A673 (cell line): ENCODE data around the gene USP31.

Experiments used
- CTCF ChIP-seq: fragments of 300-800, 200-600 bp; sonication (generic); conservative IDR thresholded peaks from 2 replicates; pipeline ENCODE4 v1.5.1; 2017; ENCODE audit warnings: low read depth, mild to moderate bottlenecking, antibody characterized with exemption, low read length, moderate library complexity, mixed read lengths
- EZH2 ChIP-seq: fragments of 200-600 bp; sonication (generic); IDR thresholded peaks from 2 replicates; pipeline ENCODE4 v1.6.1; 2017; ENCODE audit warnings: borderline replicate concordance, low read depth, mild to moderate bottlenecking, mixed read lengths, antibody characterized with exemption, low read length; ENCODE audit not compliant: poor library complexity, severe bottlenecking

DNA sequence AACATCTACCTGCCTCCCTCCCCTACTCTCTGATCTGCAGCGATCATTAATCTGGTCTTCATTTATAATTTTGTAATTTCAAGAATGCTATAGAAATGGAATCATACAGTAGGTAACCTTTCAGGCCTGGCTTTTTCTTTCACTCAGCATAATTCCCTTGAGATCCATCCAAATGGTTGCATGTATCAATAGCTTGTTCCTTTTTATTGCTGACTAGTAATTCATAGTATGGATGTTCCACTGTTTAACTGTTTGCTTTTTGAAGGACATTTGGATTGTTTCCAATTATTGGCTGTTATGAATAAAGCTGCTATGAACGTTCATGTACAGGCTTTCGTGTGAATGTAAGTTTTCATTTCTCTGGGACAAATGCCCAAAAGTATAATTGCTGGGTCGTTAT lies 125.2 kb downstream of the USP31 start:
- TF ChIP-seq CTCF (no peak), EZH2 (no peak)
